SK-N-SH (cell line): Measurements from ENCODE around the gene FAM117B. TPM values are rescaled to one million over a fixed set of nuclear protein-coding genes. Genes with fewer than 3 reads are reported as not detected.

Experiments
- CTCF ChIA-PET: fragments of 300-600, 350-600 bp; formaldehyde crosslinking; extraction: SDS; loops from one replicate; lab custom pipeline; 2021; lab: Yijun Ruan, JAX
- POLR2A ChIA-PET: fragments of 350-600 bp; sonication (Branson Sonifier 250); formaldehyde crosslinking; extraction: SDS; loops from one replicate; lab custom pipeline; 2020; ENCODE audit warnings: antibody characterized with exemption, inconsistent platforms; lab: Yijun Ruan, JAX
- DNase-seq: peaks from one replicate; pipeline ENCODE4 v3.0.0; 2012
- H2AFZ ChIP-seq: fragments of 200-600 bp; sonication (generic); 2 replicates; pipeline ENCODE4 v1.8.1; 2016; ENCODE audit warnings: antibody characterized with exemption, mild to moderate bottlenecking, low read depth
- H3F3A ChIP-seq: fragments of 200-600 bp; sonication (generic); replicated peaks from 2 replicates; pipeline ENCODE3; 2016; ENCODE audit warnings: antibody characterized with exemption, mild to moderate bottlenecking; ENCODE audit not compliant: insufficient read depth
- H3K27ac ChIP-seq, 2 experiments: fragments of 200-500 bp in 1 of 2; fragments of 200-600 bp in 1 of 2; sonication (Bioruptor generic) in 1 of 2; sonication (generic), shearing (Covaris generic) in 1 of 2; 2 replicates each; pipeline versions ENCODE4 v1.5.1 to v1.6.1; 2014 to 2016; ENCODE audit warnings: low read depth in 2 of 2, inconsistent platforms in 1 of 2, low read length in 1 of 2, mild to moderate bottlenecking in 1 of 2, mixed read lengths in 1 of 2
- H3K27me3 ChIP-seq: fragments of 200-600 bp; sonication (generic), shearing (Covaris generic); 2 replicates; pipeline ENCODE4 v1.6.1; 2016; ENCODE audit warnings: mixed run types; ENCODE audit not compliant: insufficient read depth
- H3K36me3 ChIP-seq, 2 experiments: fragments of 200-500 bp in 1 of 2; fragments of 200-600 bp in 1 of 2; sonication (Bioruptor generic) in 1 of 2; sonication (generic) in 1 of 2; replicated peaks in 1 of 2; 2 replicates each; pipeline versions ENCODE3 to v1.5.1; 2014 to 2016; ENCODE audit warnings: low read length in 1 of 2, mild to moderate bottlenecking in 1 of 2; ENCODE audit not compliant: insufficient read depth in 2 of 2, control insufficient read depth in 1 of 2
- H3K4me1 ChIP-seq, 2 experiments: fragments of 200-500 bp in 1 of 2; fragments of 200-600 bp in 1 of 2; sonication (Bioruptor generic) in 1 of 2; sonication (generic), shearing (Covaris generic) in 1 of 2; 2 replicates each; pipeline versions ENCODE4 v1.5.1 to v1.6.1; 2014 to 2016; ENCODE audit warnings: low read depth in 1 of 2, low read length in 1 of 2, mixed run types in 1 of 2; ENCODE audit not compliant: insufficient read depth in 2 of 2, control insufficient read depth in 1 of 2
- H3K4me2 ChIP-seq: fragments of 200-600 bp; sonication (generic), shearing (Covaris generic); 2 replicates; pipeline ENCODE4 v1.6.1; 2017; ENCODE audit warnings: mixed run types
- H3K4me3 ChIP-seq, 2 experiments: fragments of 200-500 bp in 1 of 2; fragments of 200-600 bp in 1 of 2; sonication (Bioruptor generic) in 1 of 2; sonication (generic), shearing (Covaris generic) in 1 of 2; 2 replicates each; pipeline versions ENCODE4 v1.5.1 to v1.8.1; 2014 to 2016; ENCODE audit warnings: low read depth in 2 of 2, inconsistent platforms in 1 of 2, low read length in 1 of 2, mild to moderate bottlenecking in 1 of 2, mixed read lengths in 1 of 2, moderate library complexity in 1 of 2
- H3K79me2 ChIP-seq: fragments of 200-600 bp; sonication (generic); 2 replicates; pipeline ENCODE4 v1.8.1; 2017; ENCODE audit warnings: mild to moderate bottlenecking; ENCODE audit not compliant: insufficient read depth
- H3K9ac ChIP-seq: fragments of 200-600 bp; sonication (generic); 2 replicates; pipeline ENCODE4 v1.6.1; 2017; ENCODE audit warnings: mixed run types
- H3K9me2 ChIP-seq: fragments of 200-600 bp; sonication (generic); 2 replicates; pipeline ENCODE4 v1.6.1; 2017; ENCODE audit warnings: mixed run types
- H3K9me3 ChIP-seq: fragments of 200-600 bp; sonication (generic); 2 replicates; pipeline ENCODE4 v1.6.1; 2017; ENCODE audit warnings: mixed run types, mild to moderate bottlenecking, moderate library complexity
- H4K20me1 ChIP-seq: fragments of 200-600 bp; sonication (generic); 2 replicates; pipeline ENCODE4 v1.6.1; 2017; ENCODE audit warnings: mild to moderate bottlenecking, mixed run types; ENCODE audit not compliant: insufficient read depth
- CHD2 ChIP-seq: fragments of 150-350 bp; IDR thresholded peaks from 2 replicates; pipeline ENCODE4 v1.6.1; 2018; ENCODE audit warnings: low read length; ENCODE audit not compliant: partially characterized antibody
- ELF1 ChIP-seq: IDR thresholded peaks from 2 replicates; pipeline ENCODE4 v1.4.0; 2012
- EP300 ChIP-seq, 2 experiments: IDR thresholded peaks; 2 replicates each; pipeline versions ENCODE4 v1.4.0 to v1.6.1; 2012; ENCODE audit warnings: borderline replicate concordance in 1 of 2, low read depth in 1 of 2, low read length in 1 of 2
- FOSL2 ChIP-seq: IDR thresholded peaks from 2 replicates; pipeline ENCODE4 v1.4.0; 2012; ENCODE audit warnings: low read depth, mild to moderate bottlenecking, moderate library complexity, borderline replicate concordance
- FOXJ3 ChIP-seq: sonication (generic); formaldehyde crosslinking; IDR thresholded peaks from 2 replicates; pipeline ENCODE4 v1.5.1; 2020; ENCODE audit warnings: mild to moderate bottlenecking, missing genetic modification reagents
- FOXM1 ChIP-seq: IDR thresholded peaks from 2 replicates; pipeline ENCODE4 v1.4.0; 2012; ENCODE audit warnings: low read depth, mild to moderate bottlenecking
- GABPA ChIP-seq: IDR thresholded peaks from 2 replicates; pipeline ENCODE4 v1.4.0; 2012; ENCODE audit warnings: low read depth, mild to moderate bottlenecking
- JUND ChIP-seq: IDR thresholded peaks from 2 replicates; pipeline ENCODE4 v1.4.0; 2012
- POLR2AphosphoS5 ChIP-seq: IDR thresholded peaks from 2 replicates; pipeline ENCODE4 v1.6.1; 2012; ENCODE audit warnings: low read depth, low read length
- RCOR1 ChIP-seq: fragments of 150-350 bp; IDR thresholded peaks from 2 replicates; pipeline ENCODE4 v1.6.1; 2017; ENCODE audit warnings: antibody characterized with exemption, low read length
- SIN3A ChIP-seq: IDR thresholded peaks from 2 replicates; pipeline ENCODE4 v1.6.1; 2012; ENCODE audit warnings: low read depth, mild to moderate bottlenecking, low read length, moderate library complexity, borderline replicate concordance
- TAF1 ChIP-seq: IDR thresholded peaks from 2 replicates; pipeline ENCODE4 v1.6.1; 2012; ENCODE audit warnings: low read depth, mild to moderate bottlenecking, low read length, moderate library complexity, borderline replicate concordance
- TCF12 ChIP-seq: IDR thresholded peaks from 2 replicates; pipeline ENCODE4 v1.4.0; 2012
- YY1 ChIP-seq: IDR thresholded peaks from 2 replicates; pipeline ENCODE4 v1.4.0; 2012; ENCODE audit warnings: low read depth, mild to moderate bottlenecking
- WGBS: methylation state at CpG from one replicate; pipeline ENCODE4 v1.1.6; 2017; ENCODE audit warnings: low lambda C conversion rate; 5-methylcytosine and 5-hydroxymethylcytosine counted together
- polyA plus RNA-seq, 3 experiments: library from polyadenylated mRNA; depleted of rRNA; stranded (reverse); fragments of >200 nt; gene quantifications; 2 replicates each; pipeline ENCODE4 v1.2.3, GENCODE V29; 2012
- TF ChIP-seq, protein P1 (sequence below): fragments of 150-350 bp; IDR thresholded peaks from 2 replicates; pipeline ENCODE4 v1.6.1; 2016; ENCODE audit warnings: mild to moderate bottlenecking, low read depth, low read length
- TF ChIP-seq, protein P2 (sequence below): IDR thresholded peaks from 2 replicates; pipeline ENCODE4 v1.6.1; 2012; ENCODE audit warnings: mild to moderate bottlenecking, low read depth, low read length, moderate library complexity
- TF ChIP-seq, protein P3 (sequence below): fragments of 200-600 bp; sonication (generic); IDR thresholded peaks from 2 replicates; pipeline ENCODE4 v1.6.1; 2017; ENCODE audit warnings: antibody characterized with exemption, mild to moderate bottlenecking, moderate library complexity
- TF ChIP-seq, protein P4 (sequence below): IDR thresholded peaks from 2 replicates; pipeline ENCODE4 v1.4.0; 2012; ENCODE audit warnings: low read depth, borderline replicate concordance
- TF ChIP-seq, protein P5 (sequence below): IDR thresholded peaks from 2 replicates; pipeline ENCODE4 v1.4.0; 2012; ENCODE audit warnings: low read depth

Gene FAM117B
- polyA plus RNA-seq, 1 of the 3 experiments (the other 2 are of a cell fraction), result 0.90 TPM

DNA sequence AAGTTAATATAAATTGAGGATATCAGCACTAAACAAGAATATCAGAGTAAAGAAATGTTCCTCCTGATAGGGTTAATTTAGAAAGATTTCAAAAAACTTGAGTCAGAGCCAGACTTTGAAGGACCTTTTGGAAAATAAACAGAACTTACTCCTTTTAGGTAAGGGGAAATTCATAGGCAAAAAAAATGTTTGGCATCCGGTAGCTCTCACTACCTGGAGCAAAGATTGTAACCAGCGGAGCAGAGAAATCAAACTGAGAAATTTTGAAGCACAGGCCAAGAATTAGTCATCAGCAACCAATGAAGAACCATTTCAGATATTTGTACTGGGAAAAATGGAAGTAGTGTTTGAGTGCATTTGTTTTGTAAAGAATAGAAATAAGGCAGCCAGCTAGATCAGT lies 123.8 kb downstream of the FAM117B start:
- H3F3A ChIP-seq, result no peaks in the 10 kb centered on the region
- TF ChIP-seq POLR2AphosphoS5 (no peak), GABPA (no peak), JUND (no peak), CHD2 (no peak), FOXJ3 (CRISPR knock-in tag) (no peak), TAF1 (no peak), ELF1 (no peak), RCOR1 (no peak), FOXM1 (no peak), SIN3A (no peak), EP300 (IDR thresholded peaks at IDR 0.05; ENCODE audit: borderline replicate concordance in 1 of 2, low read depth in 1 of 2, low read length in 1 of 2) (no peak), TCF12 (no peak), YY1 (no peak), FOSL2 (no peak)
- TF ChIP-seq, protein P1, sequence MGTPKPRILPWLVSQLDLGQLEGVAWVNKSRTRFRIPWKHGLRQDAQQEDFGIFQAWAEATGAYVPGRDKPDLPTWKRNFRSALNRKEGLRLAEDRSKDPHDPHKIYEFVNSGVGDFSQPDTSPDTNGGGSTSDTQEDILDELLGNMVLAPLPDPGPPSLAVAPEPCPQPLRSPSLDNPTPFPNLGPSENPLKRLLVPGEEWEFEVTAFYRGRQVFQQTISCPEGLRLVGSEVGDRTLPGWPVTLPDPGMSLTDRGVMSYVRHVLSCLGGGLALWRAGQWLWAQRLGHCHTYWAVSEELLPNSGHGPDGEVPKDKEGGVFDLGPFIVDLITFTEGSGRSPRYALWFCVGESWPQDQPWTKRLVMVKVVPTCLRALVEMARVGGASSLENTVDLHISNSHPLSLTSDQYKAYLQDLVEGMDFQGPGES, result no peak
- TF ChIP-seq, protein P2, sequence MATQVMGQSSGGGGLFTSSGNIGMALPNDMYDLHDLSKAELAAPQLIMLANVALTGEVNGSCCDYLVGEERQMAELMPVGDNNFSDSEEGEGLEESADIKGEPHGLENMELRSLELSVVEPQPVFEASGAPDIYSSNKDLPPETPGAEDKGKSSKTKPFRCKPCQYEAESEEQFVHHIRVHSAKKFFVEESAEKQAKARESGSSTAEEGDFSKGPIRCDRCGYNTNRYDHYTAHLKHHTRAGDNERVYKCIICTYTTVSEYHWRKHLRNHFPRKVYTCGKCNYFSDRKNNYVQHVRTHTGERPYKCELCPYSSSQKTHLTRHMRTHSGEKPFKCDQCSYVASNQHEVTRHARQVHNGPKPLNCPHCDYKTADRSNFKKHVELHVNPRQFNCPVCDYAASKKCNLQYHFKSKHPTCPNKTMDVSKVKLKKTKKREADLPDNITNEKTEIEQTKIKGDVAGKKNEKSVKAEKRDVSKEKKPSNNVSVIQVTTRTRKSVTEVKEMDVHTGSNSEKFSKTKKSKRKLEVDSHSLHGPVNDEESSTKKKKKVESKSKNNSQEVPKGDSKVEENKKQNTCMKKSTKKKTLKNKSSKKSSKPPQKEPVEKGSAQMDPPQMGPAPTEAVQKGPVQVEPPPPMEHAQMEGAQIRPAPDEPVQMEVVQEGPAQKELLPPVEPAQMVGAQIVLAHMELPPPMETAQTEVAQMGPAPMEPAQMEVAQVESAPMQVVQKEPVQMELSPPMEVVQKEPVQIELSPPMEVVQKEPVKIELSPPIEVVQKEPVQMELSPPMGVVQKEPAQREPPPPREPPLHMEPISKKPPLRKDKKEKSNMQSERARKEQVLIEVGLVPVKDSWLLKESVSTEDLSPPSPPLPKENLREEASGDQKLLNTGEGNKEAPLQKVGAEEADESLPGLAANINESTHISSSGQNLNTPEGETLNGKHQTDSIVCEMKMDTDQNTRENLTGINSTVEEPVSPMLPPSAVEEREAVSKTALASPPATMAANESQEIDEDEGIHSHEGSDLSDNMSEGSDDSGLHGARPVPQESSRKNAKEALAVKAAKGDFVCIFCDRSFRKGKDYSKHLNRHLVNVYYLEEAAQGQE, result no peak
- TF ChIP-seq, protein P3, sequence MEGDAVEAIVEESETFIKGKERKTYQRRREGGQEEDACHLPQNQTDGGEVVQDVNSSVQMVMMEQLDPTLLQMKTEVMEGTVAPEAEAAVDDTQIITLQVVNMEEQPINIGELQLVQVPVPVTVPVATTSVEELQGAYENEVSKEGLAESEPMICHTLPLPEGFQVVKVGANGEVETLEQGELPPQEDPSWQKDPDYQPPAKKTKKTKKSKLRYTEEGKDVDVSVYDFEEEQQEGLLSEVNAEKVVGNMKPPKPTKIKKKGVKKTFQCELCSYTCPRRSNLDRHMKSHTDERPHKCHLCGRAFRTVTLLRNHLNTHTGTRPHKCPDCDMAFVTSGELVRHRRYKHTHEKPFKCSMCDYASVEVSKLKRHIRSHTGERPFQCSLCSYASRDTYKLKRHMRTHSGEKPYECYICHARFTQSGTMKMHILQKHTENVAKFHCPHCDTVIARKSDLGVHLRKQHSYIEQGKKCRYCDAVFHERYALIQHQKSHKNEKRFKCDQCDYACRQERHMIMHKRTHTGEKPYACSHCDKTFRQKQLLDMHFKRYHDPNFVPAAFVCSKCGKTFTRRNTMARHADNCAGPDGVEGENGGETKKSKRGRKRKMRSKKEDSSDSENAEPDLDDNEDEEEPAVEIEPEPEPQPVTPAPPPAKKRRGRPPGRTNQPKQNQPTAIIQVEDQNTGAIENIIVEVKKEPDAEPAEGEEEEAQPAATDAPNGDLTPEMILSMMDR, result no peak
- TF ChIP-seq, protein P4, sequence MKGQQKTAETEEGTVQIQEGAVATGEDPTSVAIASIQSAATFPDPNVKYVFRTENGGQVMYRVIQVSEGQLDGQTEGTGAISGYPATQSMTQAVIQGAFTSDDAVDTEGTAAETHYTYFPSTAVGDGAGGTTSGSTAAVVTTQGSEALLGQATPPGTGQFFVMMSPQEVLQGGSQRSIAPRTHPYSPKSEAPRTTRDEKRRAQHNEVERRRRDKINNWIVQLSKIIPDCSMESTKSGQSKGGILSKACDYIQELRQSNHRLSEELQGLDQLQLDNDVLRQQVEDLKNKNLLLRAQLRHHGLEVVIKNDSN, result no peak
- TF ChIP-seq, protein P5, sequence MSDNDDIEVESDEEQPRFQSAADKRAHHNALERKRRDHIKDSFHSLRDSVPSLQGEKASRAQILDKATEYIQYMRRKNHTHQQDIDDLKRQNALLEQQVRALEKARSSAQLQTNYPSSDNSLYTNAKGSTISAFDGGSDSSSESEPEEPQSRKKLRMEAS, result no peak
- CTCF ChIA-PET, result interaction anchor here (0.7 kb wide), 1 partner anchor 67 kb away, joined by 3 read pairs; no protein-coding TSS in a partner anchor
- no peak for DNase-seq
- no peak overlapping the region for H2AFZ ChIP-seq
- H3K27me3 ChIP-seq, result no peaks in the 10 kb centered on the region
- peaks cover 17 to 25% of the 10 kb centered on the region in 2 experiments for H3K36me3 ChIP-seq
- H3K4me1 ChIP-seq, result no peaks in the 10 kb centered on the region
- H3K9me2 ChIP-seq, result no peaks in the 10 kb centered on the region
- WGBS, result 96% methylated on average over 2 of the region's 2 CpGs
- H3K27ac ChIP-seq, result no peak overlapping the region
- H3K4me2 ChIP-seq, result no peak overlapping the region
- no peaks in the 10 kb centered on the region for H4K20me1 ChIP-seq
- POLR2A ChIA-PET, result no interaction called here
- H3K4me3 ChIP-seq, result no peak overlapping the region
- no peaks in the 10 kb centered on the region for H3K79me2 ChIP-seq
- no peak overlapping the region for H3K9ac ChIP-seq
- no peaks in the 10 kb centered on the region for H3K9me3 ChIP-seq
